K562 (cell line): ENCODE results near the gene ARID3B. TPM values are rescaled to one million over a fixed set of nuclear protein-coding genes. Genes with fewer than 3 reads are reported as not detected.

Source experiments
- EGR1 ChIP-seq: fragments of 450-650 bp; conservative IDR thresholded peaks from 2 replicates; pipeline ENCODE4 v1.6.1; 2017; ENCODE audit warnings: mild to moderate bottlenecking
- HLTF ChIP-seq: fragments of 450-650 bp; IDR thresholded peaks from 2 replicates; pipeline ENCODE4 v1.6.1; 2016
- HNRNPLL ChIP-seq: fragments of 200-400 bp; formaldehyde crosslinking; IDR thresholded peaks from 2 replicates; pipeline ENCODE4 v1.6.1; 2017; ENCODE audit warnings: low read length, low read depth, mild to moderate bottlenecking; ENCODE audit not compliant: poor library complexity, severe bottlenecking
- HOXB6 ChIP-seq: fragments of 250-450 bp; sonication (Bioruptor Pico); IDR thresholded peaks from 2 replicates; pipeline ENCODE4 v1.5.1; 2022; ENCODE audit warnings: mild to moderate bottlenecking, borderline replicate concordance
- KDM1A ChIP-seq, 2 experiments: fragments of 450-650 bp; IDR thresholded peaks; 2 replicates each; pipeline ENCODE4 v1.6.1; 2016; ENCODE audit warnings: mild to moderate bottlenecking in 2 of 2
- KLF1 ChIP-seq: fragments of 450-650 bp; IDR thresholded peaks from 2 replicates; pipeline ENCODE4 v1.6.1; 2016; ENCODE audit warnings: missing genetic modification characterization, missing compliant biosample characterization
- PHB ChIP-seq: fragments of 250-450 bp; sonication (Bioruptor Pico); IDR thresholded peaks from 2 replicates; pipeline ENCODE4 v1.5.0; 2021
- PHB2 ChIP-seq: fragments of 450-650 bp; IDR thresholded peaks from 2 replicates; pipeline ENCODE4 v1.6.1; 2017; ENCODE audit warnings: low read depth
- POLR2A ChIP-seq: fragments of 450-650 bp; conservative IDR thresholded peaks from 2 replicates; pipeline ENCODE4 v1.6.1; 2016
- RBFOX2 ChIP-seq: fragments of 200-400 bp; formaldehyde crosslinking; IDR thresholded peaks from 2 replicates; pipeline ENCODE4 v1.6.1; 2017; ENCODE audit warnings: low read depth, mild to moderate bottlenecking, low read length, moderate library complexity
- SAFB ChIP-seq: fragments of 200-400 bp; formaldehyde crosslinking; IDR thresholded peaks from 2 replicates; pipeline ENCODE4 v1.6.1; 2017; ENCODE audit warnings: low read depth, low read length, borderline replicate concordance
- SREBF1 ChIP-seq: fragments of 150-350 bp; IDR thresholded peaks from 2 replicates; pipeline ENCODE4 v1.6.1; 2014; ENCODE audit warnings: antibody characterized with exemption, low read depth, low read length, borderline replicate concordance
- ZFPM2 ChIP-seq: fragments of 250-450 bp; sonication (Bioruptor Pico); IDR thresholded peaks from 2 replicates; pipeline ENCODE4 v1.5.1; 2022; ENCODE audit warnings: mild to moderate bottlenecking
- ZNF253 ChIP-seq: fragments of 250-450 bp; sonication (Bioruptor Pico); conservative IDR thresholded peaks from 2 replicates; pipeline ENCODE4 v1.6.1; 2021; ENCODE audit warnings: mild to moderate bottlenecking
- ZNF408 ChIP-seq: fragments of 250-450 bp; sonication (Bioruptor Pico); IDR thresholded peaks from 2 replicates; pipeline ENCODE4 v1.4.0; 2020; ENCODE audit warnings: low read depth, mild to moderate bottlenecking, moderate library complexity
- ZNF584 ChIP-seq: fragments of 200-800 bp; sonication (Bioruptor generic); IDR thresholded peaks from 2 replicates; pipeline ENCODE4 v1.6.1; 2016; ENCODE audit warnings: low read depth, mild to moderate bottlenecking, missing genetic modification characterization, missing compliant biosample characterization
- ZNF766 ChIP-seq: fragments of 200-800 bp; sonication (Bioruptor generic); conservative IDR thresholded peaks from 2 replicates; pipeline ENCODE4 v1.6.1; 2016; ENCODE audit warnings: missing genetic modification characterization, missing compliant biosample characterization
- polyA plus RNA-seq, 8 experiments: library from polyadenylated mRNA; depleted of rRNA in 4 of 8; stranded (reverse) in 5 of 8; unstranded in 3 of 8; fragments of >200 nt; fragmentation: Nextera tagmentation in 2 of 8; fragmentation: Illumina TruSeq in 1 of 8; extraction: Ambion mirVana in 2 of 8; extraction: Trizol in 1 of 8; gene quantifications; 2 replicates each; pipeline versions ENCODE4 v1.2.1 to v1.2.3, GENCODE V29; 2011 to 2014; ENCODE audit warnings: inconsistent platforms in 1 of 8, missing spikeins in 1 of 8
- total RNA-seq, 7 experiments: library from RNA; depleted of rRNA in 6 of 7; stranded (reverse); fragments of >200 nt in 6 of 7; fragmentation: Illumina TruSeq in 2 of 7; extraction: Trizol in 2 of 7; gene quantifications; 2 replicates each; pipeline versions ENCODE4 v1.2.1 to v1.2.3, GENCODE V29; 2011 to 2021; ENCODE audit warnings: low replicate concordance in 1 of 7
- TF ChIP-seq, protein P1 (sequence below), 2 experiments: fragments of 200-800 bp in 1 of 2; sonication (Bioruptor generic) in 1 of 2; sonication (generic) in 1 of 2; formaldehyde crosslinking in 1 of 2; IDR thresholded peaks in 1 of 2; conservative IDR thresholded peaks in 1 of 2; 2 replicates each; pipeline versions ENCODE4 v1.5.0 to v1.6.1; 2016 to 2020; ENCODE audit warnings: missing compliant biosample characterization in 1 of 2, missing genetic modification characterization in 1 of 2, missing genetic modification reagents in 1 of 2
- TF ChIP-seq, protein P2 (sequence below): fragments of 200-800 bp; sonication (Bioruptor generic); IDR thresholded peaks from 2 replicates; pipeline ENCODE4 v1.6.1; 2017; ENCODE audit warnings: missing genetic modification characterization, missing compliant biosample characterization
- TF ChIP-seq, protein P3 (sequence below), 3 experiments: fragments of 200-800 bp in 1 of 3; sonication (Bioruptor generic) in 1 of 3; sonication (generic) in 1 of 3; formaldehyde crosslinking in 1 of 3; IDR thresholded peaks; 2 replicates each; pipeline versions ENCODE4 v1.6.1 to v1.8.0; 2016 to 2022; ENCODE audit warnings: mild to moderate bottlenecking in 2 of 3, missing compliant biosample characterization in 2 of 3, missing genetic modification characterization in 2 of 3, missing genetic modification reagents in 1 of 3
- TF ChIP-seq, protein P4 (sequence below): fragments of 450-650 bp; IDR thresholded peaks from 2 replicates; pipeline ENCODE4 v1.6.1; 2016; ENCODE audit warnings: antibody characterized with exemption

Gene ARID3B
- total and polyA plus RNA-seq, 9 of the 15 experiments (the other 6 are each of a cell fraction or from before 2014, with no cell fraction given): 0.32 to 15.1 (median 7.1) TPM

DNA sequence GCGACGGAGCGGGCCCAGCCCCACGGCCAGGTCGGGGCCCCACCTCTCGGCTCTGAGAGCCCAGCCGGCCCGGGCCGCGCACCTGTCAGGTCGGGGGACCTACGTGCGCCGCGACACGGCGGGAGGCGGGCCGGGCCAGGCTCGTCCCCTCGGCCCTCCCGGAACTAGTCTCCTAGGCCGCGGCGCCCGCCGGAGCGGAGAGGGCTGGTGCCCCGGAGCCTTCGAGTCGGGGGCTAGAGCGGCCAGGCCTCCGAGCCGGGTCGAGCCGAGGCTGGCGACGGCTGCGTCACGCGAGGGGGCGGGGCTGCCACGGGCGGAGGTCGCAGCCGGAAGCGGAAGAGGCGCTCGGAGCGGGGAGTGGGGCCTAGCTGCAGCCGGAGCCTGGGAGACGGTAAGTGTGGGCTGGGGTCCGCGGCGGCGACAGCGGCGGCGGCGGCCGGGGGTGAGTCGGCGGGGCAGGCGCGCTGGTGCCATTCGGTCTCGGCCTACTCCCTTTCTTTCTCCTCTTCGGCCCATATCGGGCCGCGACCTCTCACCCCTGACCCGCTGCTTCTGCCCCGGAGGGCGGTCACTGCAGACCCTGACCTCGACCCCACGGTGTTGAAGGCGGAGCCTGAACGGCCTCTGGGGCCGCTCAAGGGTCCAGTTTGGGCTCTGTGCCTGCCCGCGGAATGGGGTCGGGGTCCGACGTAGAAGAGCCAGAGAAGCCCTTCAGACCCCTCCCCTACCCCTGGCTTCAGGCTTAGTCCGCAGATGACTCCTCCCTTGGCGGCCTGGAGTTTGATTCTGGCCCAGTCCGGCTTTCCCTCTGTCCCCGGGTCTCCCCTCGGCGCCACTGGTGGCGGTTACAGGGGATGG lies 74.7 kb downstream of the ARID3B start, which contains the start of gene CLK3 (continued):
- TF ChIP-seq, protein P1, sequence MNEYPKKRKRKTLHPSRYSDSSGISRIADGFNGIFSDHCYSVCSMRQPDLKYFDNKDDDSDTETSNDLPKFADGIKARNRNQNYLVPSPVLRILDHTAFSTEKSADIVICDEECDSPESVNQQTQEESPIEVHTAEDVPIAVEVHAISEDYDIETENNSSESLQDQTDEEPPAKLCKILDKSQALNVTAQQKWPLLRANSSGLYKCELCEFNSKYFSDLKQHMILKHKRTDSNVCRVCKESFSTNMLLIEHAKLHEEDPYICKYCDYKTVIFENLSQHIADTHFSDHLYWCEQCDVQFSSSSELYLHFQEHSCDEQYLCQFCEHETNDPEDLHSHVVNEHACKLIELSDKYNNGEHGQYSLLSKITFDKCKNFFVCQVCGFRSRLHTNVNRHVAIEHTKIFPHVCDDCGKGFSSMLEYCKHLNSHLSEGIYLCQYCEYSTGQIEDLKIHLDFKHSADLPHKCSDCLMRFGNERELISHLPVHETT (CRISPR knock-in tag; conservative IDR thresholded peaks at IDR 0.05 in 1 of 2, IDR thresholded peaks at IDR 0.05 in 1 of 2): peak in 1 of 2 experiments; percentile 98; a peak in 3 of 4 replicates
- TF ChIP-seq, protein P2, sequence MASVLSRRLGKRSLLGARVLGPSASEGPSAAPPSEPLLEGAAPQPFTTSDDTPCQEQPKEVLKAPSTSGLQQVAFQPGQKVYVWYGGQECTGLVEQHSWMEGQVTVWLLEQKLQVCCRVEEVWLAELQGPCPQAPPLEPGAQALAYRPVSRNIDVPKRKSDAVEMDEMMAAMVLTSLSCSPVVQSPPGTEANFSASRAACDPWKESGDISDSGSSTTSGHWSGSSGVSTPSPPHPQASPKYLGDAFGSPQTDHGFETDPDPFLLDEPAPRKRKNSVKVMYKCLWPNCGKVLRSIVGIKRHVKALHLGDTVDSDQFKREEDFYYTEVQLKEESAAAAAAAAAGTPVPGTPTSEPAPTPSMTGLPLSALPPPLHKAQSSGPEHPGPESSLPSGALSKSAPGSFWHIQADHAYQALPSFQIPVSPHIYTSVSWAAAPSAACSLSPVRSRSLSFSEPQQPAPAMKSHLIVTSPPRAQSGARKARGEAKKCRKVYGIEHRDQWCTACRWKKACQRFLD (CRISPR knock-in tag): no peak
- TF ChIP-seq PHB2 (no peak), ZNF408 (CRISPR knock-in tag) (no peak), POLR2A (peak; percentile 70), ZNF584 (no peak), ZFPM2 (no peak), KLF1 (tag) (peak; percentile 72; the same call in 1 of the 2 replicates), ZNF766 (CRISPR knock-in tag) (no peak), EGR1 (no peak), ZNF253 (CRISPR knock-in tag) (no peak), HNRNPLL (no peak), SREBF1 (peak; percentile 82; the same call in 1 of the 2 replicates), HLTF (no peak), KDM1A (IDR thresholded peaks at IDR 0.05) (no peak), SAFB (peak; percentile 38; the same call in 1 of the 2 replicates), PHB (CRISPR knock-in tag) (0 out of 2 replicates have a peak, but pooled peaks have one; percentile 84), HOXB6 (no peak), RBFOX2 (peak; percentile 93)
- TF ChIP-seq, protein P3, sequence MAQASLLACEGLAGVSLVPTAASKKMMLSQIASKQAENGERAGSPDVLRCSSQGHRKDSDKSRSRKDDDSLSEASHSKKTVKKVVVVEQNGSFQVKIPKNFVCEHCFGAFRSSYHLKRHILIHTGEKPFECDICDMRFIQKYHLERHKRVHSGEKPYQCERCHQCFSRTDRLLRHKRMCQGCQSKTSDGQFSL (CRISPR knock-in tag; IDR thresholded peaks at IDR 0.05): no peak
- TF ChIP-seq, protein P3 (tag; IDR thresholded peaks at IDR 0.05): no peak
- TF ChIP-seq, protein P4, sequence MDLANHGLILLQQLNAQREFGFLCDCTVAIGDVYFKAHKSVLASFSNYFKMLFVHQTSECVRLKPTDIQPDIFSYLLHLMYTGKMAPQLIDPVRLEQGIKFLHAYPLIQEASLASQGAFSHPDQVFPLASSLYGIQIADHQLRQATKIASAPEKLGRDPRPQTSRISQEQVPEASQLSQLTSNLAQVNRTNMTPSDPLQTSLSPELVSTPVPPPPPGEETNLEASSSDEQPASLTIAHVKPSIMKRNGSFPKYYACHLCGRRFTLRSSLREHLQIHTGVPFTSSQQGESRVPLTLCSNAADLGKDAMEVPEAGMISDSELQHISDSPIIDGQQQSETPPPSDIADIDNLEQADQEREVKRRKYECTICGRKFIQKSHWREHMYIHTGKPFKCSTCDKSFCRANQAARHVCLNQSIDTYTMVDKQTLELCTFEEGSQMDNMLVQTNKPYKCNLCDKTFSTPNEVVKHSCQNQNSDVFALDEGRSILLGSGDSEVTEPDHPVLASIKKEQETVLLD: no peak
